ENCODE measurements around the gene RABGEF1.

DNA sequence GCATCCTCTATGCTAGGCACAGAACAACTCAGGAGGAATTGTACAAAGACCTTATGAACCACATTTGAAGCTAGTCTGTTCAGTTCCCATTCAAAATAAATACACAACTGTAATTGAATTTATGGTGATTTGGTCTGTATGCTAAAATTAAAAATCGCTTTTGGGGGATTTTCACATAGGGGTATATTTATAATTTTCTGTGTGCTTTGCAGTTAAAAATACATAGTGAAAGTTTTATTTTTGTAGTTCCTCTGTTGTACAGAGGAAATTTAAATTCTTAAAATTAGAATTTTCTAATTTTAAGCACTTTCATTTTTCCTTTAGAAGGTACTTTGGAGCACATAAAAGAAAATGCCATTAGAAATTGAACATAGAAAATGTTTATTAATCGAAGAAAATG is 6.9 kb downstream of the RABGEF1 start:
- TF ChIP-seq, protein P1, sequence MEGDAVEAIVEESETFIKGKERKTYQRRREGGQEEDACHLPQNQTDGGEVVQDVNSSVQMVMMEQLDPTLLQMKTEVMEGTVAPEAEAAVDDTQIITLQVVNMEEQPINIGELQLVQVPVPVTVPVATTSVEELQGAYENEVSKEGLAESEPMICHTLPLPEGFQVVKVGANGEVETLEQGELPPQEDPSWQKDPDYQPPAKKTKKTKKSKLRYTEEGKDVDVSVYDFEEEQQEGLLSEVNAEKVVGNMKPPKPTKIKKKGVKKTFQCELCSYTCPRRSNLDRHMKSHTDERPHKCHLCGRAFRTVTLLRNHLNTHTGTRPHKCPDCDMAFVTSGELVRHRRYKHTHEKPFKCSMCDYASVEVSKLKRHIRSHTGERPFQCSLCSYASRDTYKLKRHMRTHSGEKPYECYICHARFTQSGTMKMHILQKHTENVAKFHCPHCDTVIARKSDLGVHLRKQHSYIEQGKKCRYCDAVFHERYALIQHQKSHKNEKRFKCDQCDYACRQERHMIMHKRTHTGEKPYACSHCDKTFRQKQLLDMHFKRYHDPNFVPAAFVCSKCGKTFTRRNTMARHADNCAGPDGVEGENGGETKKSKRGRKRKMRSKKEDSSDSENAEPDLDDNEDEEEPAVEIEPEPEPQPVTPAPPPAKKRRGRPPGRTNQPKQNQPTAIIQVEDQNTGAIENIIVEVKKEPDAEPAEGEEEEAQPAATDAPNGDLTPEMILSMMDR (IDR thresholded peaks at IDR 0.05): no peak
- TF ChIP-seq EP300 (IDR thresholded peaks at IDR 0.05) (no peak), POLR2A (IDR thresholded peaks at IDR 0.05) (no peak)
